SK-N-SH treated with all-trans-retinoic acid at 6 μM for 48 hours (cell line): ENCODE results near the gene TXLNB.

Experiments used
- ARNTL ChIP-seq: fragments of 450-650 bp; formaldehyde crosslinking; IDR thresholded peaks from 2 replicates; pipeline ENCODE4 v1.5.0; 2020; ENCODE audit warnings: low read depth, mild to moderate bottlenecking, moderate library complexity, borderline replicate concordance
- BACH2 ChIP-seq: fragments of 250-450 bp; sonication (Bioruptor Pico); IDR thresholded peaks from 2 replicates; pipeline ENCODE4 v1.9.0; 2021; ENCODE audit warnings: mild to moderate bottlenecking, borderline replicate concordance
- CSDC2 ChIP-seq: fragments of 250-450 bp; sonication (Bioruptor Pico); IDR thresholded peaks from 2 replicates; pipeline ENCODE4 v1.5.0; 2020; ENCODE audit warnings: mild to moderate bottlenecking, moderate library complexity
- ESRRG ChIP-seq: fragments of 250-450 bp; sonication (Bioruptor Pico); IDR thresholded peaks from 2 replicates; pipeline ENCODE4 v1.6.1; 2021; ENCODE audit warnings: mild to moderate bottlenecking
- GLIS3 ChIP-seq: fragments of 250-450 bp; sonication (Bioruptor Pico); IDR thresholded peaks from 2 replicates; pipeline ENCODE4 v1.5.0; 2020; ENCODE audit warnings: mild to moderate bottlenecking, moderate library complexity
- ISL1 ChIP-seq: fragments of 250-450 bp; sonication (Bioruptor Pico); IDR thresholded peaks from 2 replicates; pipeline ENCODE4 v2.1.2; 2022; ENCODE audit warnings: mild to moderate bottlenecking, moderate library complexity
- OSR1 ChIP-seq: fragments of 250-450 bp; sonication (Bioruptor Pico); IDR thresholded peaks from 2 replicates; pipeline ENCODE4 v1.8.0; 2022; ENCODE audit warnings: moderate library complexity, mild to moderate bottlenecking, inconsistent platforms
- PATZ1 ChIP-seq: fragments of 250-450 bp; sonication (Bioruptor Pico); IDR thresholded peaks from 2 replicates; pipeline ENCODE4 v1.8.0; 2020; ENCODE audit warnings: mild to moderate bottlenecking, moderate library complexity, borderline replicate concordance
- POU6F1 ChIP-seq: fragments of 250-450 bp; sonication (Bioruptor Pico); IDR thresholded peaks from 2 replicates; pipeline ENCODE4 v1.8.0; 2021; ENCODE audit warnings: low read depth, mild to moderate bottlenecking, moderate library complexity, borderline replicate concordance
- SNAI2 ChIP-seq: fragments of 250-450 bp; sonication (Bioruptor Pico); IDR thresholded peaks from 2 replicates; pipeline ENCODE4 v1.5.0; 2020; ENCODE audit warnings: mild to moderate bottlenecking, moderate library complexity
- ZFP30 ChIP-seq: fragments of 450-650 bp; formaldehyde crosslinking; IDR thresholded peaks from 2 replicates; pipeline ENCODE4 v1.5.0; 2022; ENCODE audit warnings: mild to moderate bottlenecking, moderate library complexity
- ZNF70 ChIP-seq: fragments of 450-650 bp; formaldehyde crosslinking; IDR thresholded peaks from 2 replicates; pipeline ENCODE4 v1.5.0; 2020; ENCODE audit warnings: mild to moderate bottlenecking, moderate library complexity

- TF ChIP-seq ZFP30 (CRISPR knock-in tag) (no peak), ARNTL (CRISPR knock-in tag) (no peak), PATZ1 (CRISPR knock-in tag) (no peak), GLIS3 (CRISPR knock-in tag) (no peak), BACH2 (no peak), ISL1 (no peak), OSR1 (CRISPR knock-in tag) (no peak), SNAI2 (CRISPR knock-in tag) (no peak), POU6F1 (CRISPR knock-in tag) (no peak), ZNF70 (CRISPR knock-in tag) (no peak), CSDC2 (CRISPR knock-in tag) (no peak), ESRRG (no peak)
These were observed 33.9 kb downstream of the TXLNB start for GRCh38 chr6:139257821-139258398.
